Frontal cortex (tissue), 4 donors: Measurements from ENCODE around the gene APOBEC4. TPM values are rescaled to one million over a fixed set of nuclear protein-coding genes. Genes with fewer than 3 reads are reported as not detected.

Experiments used
- DNase-seq, 2 donors: peaks; one replicate each; pipeline ENCODE4 v3.0.0; 2012; ENCODE audit warnings: low spot score in 2 of 2
- FAIRE-seq: peaks from 2 replicates; lab custom pipeline; 2012; peaks lifted over from hg19 to GRCh38; lab: Jason Lieb, UNC
- total RNA-seq: library from RNA; depleted of rRNA; stranded (reverse); fragments of >200 nt; gene quantifications from one replicate; pipeline ENCODE4 v1.2.3, GENCODE V29; 2014
- donor health status: control.
- donor health status: control.
- donor health status: control.

The APOBEC4 gene
- total RNA-seq, 1 donor from 2014 or later: not detected

DNA sequence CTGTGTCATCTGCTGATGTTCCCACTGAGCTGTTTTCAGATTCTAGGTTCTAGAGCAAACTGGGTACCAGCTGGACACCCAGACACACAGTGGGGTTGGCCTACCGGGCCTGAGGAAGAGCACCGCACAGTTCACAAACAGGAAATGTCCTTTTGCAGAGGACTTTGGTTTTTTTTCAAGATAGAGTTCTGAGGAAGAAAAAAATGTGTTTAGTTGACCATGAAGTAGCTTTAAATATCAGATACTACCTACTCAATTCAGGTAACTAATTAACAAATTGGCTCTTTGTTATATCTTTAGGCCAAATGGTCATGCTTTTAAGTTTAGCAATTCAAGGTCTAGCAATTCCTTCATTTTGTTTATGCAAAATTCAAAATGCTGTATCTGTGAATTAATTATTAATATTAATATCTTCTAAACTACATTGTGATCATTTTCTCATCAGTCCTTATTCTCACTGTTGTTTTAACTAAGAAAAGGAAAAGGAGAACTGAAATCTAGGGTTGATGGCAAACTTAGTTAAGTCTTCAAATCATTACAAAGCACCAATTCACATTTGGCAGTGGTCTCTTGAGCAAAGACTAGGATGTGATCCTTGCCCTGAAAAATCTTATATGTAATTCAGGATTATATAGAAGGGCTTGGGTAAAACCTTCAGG is 45.7 kb downstream of the APOBEC4 start:
- DNase-seq (no peak), FAIRE-seq (no peak)

DNA sequence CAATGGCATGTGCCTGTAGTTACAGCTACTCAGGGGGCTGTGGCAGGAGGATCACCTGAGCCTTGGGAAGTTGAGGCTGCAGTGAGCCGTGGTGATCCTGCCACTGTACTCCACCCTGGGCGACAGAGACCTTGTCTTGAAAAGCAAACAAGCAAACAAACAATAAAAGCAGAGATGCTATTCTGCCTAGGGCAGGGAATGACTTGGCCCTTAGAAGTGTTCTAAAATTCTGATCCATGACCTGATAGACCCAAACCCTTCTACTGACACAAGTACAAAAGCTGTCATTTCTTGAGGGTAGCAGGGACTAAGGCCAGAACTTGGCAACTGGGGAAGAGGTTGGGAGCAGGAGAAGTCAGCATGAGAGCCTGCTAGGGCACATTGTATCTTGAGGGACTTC is 47.2 kb downstream of the APOBEC4 start:
- FAIRE-seq: no peak
- DNase-seq: no peak

DNA sequence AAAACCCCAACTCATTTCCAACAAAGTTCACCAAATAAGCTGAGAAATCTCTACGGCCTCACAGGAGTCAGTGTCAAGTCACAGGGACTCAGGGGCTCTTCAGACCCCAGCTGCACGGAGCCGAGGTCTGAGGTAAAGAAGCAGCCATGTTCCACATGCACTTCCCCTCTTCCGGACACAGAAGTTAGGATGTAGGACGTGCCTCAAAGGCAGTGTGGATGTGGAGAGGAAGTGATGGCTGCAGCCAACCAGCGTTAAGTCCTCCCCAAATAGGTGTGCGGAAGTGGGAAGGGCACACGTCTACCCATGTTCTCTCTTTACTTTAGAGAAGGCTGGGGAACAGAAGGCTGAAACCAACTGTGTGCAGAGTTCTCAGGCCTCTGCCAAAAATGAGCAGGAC is 48.3 kb downstream of the APOBEC4 start:
- no peak for DNase-seq

DNA sequence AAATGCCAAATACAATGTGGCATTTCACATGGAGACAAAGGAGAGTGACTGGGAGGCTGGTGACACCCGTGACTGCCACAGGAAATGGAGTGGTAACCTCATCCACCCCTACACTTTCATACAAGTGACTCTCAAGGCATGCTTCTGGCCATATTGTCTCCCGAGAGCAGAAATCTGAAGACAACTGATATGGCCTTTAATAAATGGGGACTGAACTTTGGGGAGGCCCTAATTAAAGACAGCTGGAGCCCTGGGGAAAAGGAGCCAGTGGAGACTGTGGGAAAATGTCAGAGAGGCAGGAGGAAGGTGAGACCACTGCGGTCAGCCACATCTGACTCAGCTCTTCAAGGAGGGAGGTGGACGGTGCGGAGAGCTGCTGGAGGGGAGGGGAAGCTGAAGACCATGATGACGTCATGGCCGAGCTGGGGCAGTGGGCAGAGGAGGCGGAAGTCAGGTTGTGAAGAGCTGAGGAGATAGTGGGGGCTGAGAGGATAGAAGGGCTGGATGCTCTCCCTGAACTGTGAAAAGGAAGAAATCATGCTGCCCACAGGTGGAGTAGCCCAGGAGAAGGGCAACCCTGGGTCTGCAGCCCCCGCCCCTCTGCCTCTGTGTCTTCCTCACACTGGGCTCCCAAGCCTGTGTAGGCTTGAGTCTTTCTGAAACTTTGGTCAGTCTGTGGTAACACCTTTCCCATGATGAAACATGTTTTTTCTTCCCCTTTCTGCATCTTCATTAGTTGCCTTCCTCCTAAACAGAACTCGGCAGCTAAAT is 48.9 kb downstream of the APOBEC4 start:
- FAIRE-seq (no peak), DNase-seq (no peak)

More for the DNA sequence above, 48.3 kb downstream of the APOBEC4 start:
- FAIRE-seq: no peak

DNA sequence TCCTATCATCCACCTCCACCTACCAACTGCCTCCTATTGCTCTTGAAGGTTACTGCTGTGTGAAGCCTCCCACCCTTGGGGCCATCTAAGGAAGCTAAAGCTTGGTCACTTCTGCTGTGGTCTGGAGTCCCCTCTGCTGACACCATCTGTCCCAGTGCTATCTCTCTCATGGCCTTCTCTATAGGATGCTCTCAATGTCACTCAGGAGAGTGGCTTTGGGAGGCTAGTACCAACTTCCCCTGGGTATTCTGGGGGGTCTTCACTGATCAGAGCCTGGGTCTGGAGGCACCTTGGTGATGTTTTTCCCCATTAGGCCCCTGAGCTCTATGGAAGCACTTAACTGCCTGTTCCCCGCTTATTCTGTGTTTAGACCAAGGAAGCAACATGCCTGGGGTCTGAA is 50.6 kb downstream of the APOBEC4 start:
- FAIRE-seq: no peak

DNA sequence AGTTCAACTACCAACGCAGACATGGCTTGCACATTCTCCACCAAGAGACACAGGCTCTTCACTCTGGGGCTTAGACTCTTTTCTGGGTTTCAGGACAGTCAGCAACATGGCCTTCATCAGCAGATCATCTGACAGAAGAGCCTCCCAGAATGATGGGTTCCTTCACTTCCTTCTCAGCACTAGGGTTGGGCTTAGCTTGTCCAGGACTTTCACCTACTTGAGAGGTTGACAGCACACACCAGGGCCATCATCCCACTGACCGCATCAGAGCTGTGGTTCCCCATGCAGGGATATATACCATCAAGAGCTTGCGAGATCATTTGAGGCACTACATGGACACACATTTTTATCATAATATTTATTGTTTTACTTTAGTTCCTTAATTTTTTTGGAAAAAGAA is 52.5 kb downstream of the APOBEC4 start:
- no peak for DNase-seq
- no peak for FAIRE-seq

More for the DNA sequence above, 50.6 kb downstream of the APOBEC4 start:
- DNase-seq: no peak

DNA sequence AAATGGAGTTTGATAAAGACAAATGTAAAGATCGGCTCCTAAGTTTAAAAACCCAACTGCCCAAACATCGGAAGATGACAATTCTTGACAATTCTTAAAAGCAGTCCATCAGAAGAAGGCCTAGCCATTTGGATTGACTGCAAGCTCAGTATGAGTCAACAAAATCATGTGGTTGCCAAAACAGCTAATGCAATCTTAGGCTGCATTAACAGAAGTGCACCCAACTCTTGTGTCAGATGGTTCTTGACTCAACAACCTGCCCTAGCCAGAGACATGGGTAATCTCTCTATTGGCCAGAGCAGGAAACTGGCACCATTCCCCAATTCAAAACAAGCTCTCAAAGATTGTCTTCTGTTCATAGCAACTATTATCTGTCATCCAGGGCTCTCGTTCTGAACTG is 53.0 kb downstream of the APOBEC4 start:
- no peak for FAIRE-seq
- DNase-seq: no peak

DNA sequence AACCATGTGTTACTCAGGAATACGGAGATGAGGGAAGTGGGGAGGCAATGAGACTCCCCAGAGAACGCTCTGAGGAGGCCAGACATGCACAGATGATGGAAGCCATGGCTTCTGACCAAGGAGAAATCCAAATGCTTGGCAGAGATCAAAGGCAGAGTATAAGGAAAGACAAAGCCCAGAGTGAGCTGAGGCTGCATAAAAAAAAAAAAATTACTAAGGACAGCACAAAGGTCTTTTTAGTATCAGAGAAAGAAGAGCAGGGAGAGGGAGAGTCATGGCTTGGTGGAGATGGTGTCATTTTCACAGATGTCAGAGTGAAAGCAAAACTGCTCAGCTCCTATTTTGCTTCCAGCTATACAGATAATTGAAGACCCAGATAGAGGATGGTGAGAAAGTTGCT is 54.7 kb downstream of the APOBEC4 start:
- DNase-seq: no peak
- FAIRE-seq: no peak

DNA sequence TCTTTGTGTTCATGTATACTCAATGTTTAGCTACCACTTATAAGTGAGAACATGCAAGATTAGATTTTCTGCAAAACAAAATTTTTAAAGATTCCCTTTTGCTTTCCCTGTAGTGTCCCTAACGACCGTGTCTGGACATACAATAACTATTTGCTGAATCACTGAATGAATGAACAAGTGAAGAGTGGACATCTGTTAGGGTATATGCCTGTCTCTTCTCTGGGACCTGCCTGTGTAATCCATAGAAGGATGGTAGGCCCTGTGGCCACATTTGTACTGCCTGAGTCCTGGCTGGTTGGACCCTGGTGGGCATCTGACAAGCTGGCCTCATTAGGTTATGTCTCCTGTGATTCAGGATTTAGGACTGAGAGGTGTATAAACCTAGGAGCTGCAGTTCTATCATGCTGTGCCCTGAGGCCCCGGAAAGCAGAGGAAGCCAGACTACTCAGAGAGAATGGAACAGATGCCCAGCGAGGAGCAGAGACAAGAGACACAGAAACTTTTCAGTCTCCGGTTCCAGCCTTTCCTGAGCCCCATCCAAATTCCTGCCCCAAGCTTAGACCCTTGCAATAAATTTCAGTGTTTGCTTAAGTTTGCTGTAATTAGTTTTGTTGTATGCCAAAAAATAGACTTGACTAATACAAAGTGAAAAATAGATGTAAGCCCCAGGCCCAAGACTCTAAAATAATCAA is 55.3 kb downstream of the APOBEC4 start:
- no peak for DNase-seq

DNA sequence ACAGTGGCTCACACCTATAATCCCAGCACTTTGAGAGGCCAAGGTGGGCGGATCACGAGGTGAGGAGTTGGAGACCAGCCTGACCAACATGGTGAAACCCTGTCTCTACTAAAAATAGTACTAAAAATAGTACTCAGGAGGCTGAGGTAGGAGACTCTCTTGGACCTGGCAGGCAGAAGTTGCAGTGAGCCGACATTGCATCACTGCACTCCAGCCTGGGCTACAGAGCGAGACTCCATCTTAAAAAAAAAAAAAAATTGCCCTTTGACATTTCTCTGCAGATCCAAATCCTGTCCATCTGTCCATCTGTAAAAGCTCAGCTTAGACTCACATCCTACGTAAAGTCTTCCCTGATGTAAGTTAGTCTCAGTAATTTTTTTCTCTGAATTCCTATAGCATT is 56.6 kb downstream of the APOBEC4 start:
- DNase-seq (no peak), FAIRE-seq (no peak)

More for the DNA sequence above, 55.3 kb downstream of the APOBEC4 start:
- FAIRE-seq: no peak

Other genes with a start within 250 kb of the APOBEC4 start
- gene NMNAT2, start 234.9 kb downstream of the APOBEC4 start, total RNA-seq: 34.2 TPM
- 19.2 TPM for gene SMG7, start 180.8 kb downstream of the APOBEC4 start, total RNA-seq
- gene NCF2, start 62.9 kb downstream of the APOBEC4 start, total RNA-seq: 4.9 TPM
- gene ARPC5, start 17.5 kb downstream of the APOBEC4 start, total RNA-seq: 123 TPM
- gene RGL1, start 151.8 kb upstream of the APOBEC4 start, total RNA-seq: 40.4 TPM